Measurements from ENCODE around the gene DTWD2.

Gene DTWD2

GRCh38 chr5:118791926-118792734, 196.2 kb downstream of the DTWD2 start:
- H3K27ac ChIP-seq = no peak overlapping the region
- TF ChIP-seq CTCF (conservative IDR thresholded peaks at IDR 0.05) (peak; percentile 91), ZFX (IDR thresholded peaks at IDR 0.05) (no peak)

GRCh38 chr5:118789366-118789765, 199.0 kb downstream of the DTWD2 start:
- H3K27ac ChIP-seq = no peak overlapping the region
- TF ChIP-seq CTCF (conservative IDR thresholded peaks at IDR 0.05) (no peak), ZFX (IDR thresholded peaks at IDR 0.05) (no peak)

GRCh38 chr5:118788351-118788750, 200.0 kb downstream of the DTWD2 start:
- H3K27ac ChIP-seq = no peak overlapping the region
- TF ChIP-seq ZFX (IDR thresholded peaks at IDR 0.05) (no peak), CTCF (conservative IDR thresholded peaks at IDR 0.05) (no peak)
